CD14-positive monocyte (primary cell): ENCODE data around the gene RGL1. TPM values are rescaled to one million over a fixed set of nuclear protein-coding genes. Genes with fewer than 3 reads are reported as not detected.

Source experiments
- DNase-seq, 3 donors: peaks; one replicate each; pipeline ENCODE4 v3.0.0-alpha.2; 2011 to 2022
- H2AFZ ChIP-seq: 2 replicates; pipeline ENCODE4 v1.6.0; 2012; ENCODE audit warnings: mild to moderate bottlenecking, low read depth, low read length, inconsistent platforms; ENCODE audit not compliant: insufficient read depth, poor library complexity, severe bottlenecking
- H3K27ac ChIP-seq, 2 donors: 1 replicate in 1 of 2; 2 replicates in 1 of 2; pipeline ENCODE4 v1.5.1; 2012 to 2013; ENCODE audit warnings: low read length in 2 of 2, control low read depth in 1 of 2, inconsistent platforms in 1 of 2, low read depth in 1 of 2, mild to moderate bottlenecking in 1 of 2
- H3K27me3 ChIP-seq, 2 donors: one replicate each; pipeline versions ENCODE4 v1.6.0 to v1.6.1; 2011 to 2013; ENCODE audit warnings: low read length in 2 of 2; ENCODE audit not compliant: control insufficient read depth in 2 of 2, insufficient read depth in 2 of 2
- H3K36me3 ChIP-seq, 2 donors: replicated peaks in 1 of 2; 1 replicate in 1 of 2; 2 replicates in 1 of 2; pipeline versions ENCODE4 v1.5.1 to v1.6.1; 2012 to 2013; ENCODE audit warnings: low read length in 2 of 2, control low read depth in 1 of 2, inconsistent platforms in 1 of 2, mild to moderate bottlenecking in 1 of 2; ENCODE audit not compliant: insufficient read depth in 2 of 2, control insufficient read depth in 1 of 2
- H3K4me1 ChIP-seq, 2 donors: 1 replicate in 1 of 2; 2 replicates in 1 of 2; pipeline versions ENCODE4 v1.5.1 to v1.6.1; 2012 to 2013; ENCODE audit warnings: low read length in 2 of 2, control low read depth in 1 of 2, inconsistent platforms in 1 of 2, mild to moderate bottlenecking in 1 of 2, moderate library complexity in 1 of 2; ENCODE audit not compliant: insufficient read depth in 2 of 2, control insufficient read depth in 1 of 2
- H3K4me2 ChIP-seq: replicated peaks from 2 replicates; pipeline ENCODE3; 2012; ENCODE audit warnings: low read length, moderate library complexity, mild to moderate bottlenecking; ENCODE audit not compliant: poor library complexity, severe bottlenecking; ENCODE audit errors: extremely low read depth
- H3K4me3 ChIP-seq, 3 experiments: fragments of 200-600 bp in 1 of 3; sonication (generic) in 1 of 3; replicated peaks in 1 of 3; 1 replicate in 2 of 3; 2 replicates in 1 of 3; pipeline ENCODE4 v1.5.1; 2011 to 2013; ENCODE audit warnings: low read length in 3 of 3, mild to moderate bottlenecking in 3 of 3, control low read depth in 2 of 3, low read depth in 2 of 3, inconsistent platforms in 1 of 3, moderate library complexity in 1 of 3
- H3K79me2 ChIP-seq: 2 replicates; pipeline ENCODE4 v1.6.0; 2012; ENCODE audit warnings: mild to moderate bottlenecking, control low read depth, inconsistent platforms, low read length, moderate library complexity; ENCODE audit not compliant: insufficient read depth
- H3K9ac ChIP-seq: 2 replicates; pipeline ENCODE4 v1.6.0; 2017; ENCODE audit warnings: low read length, mild to moderate bottlenecking; ENCODE audit not compliant: insufficient read depth, poor library complexity, severe bottlenecking
- H3K9me3 ChIP-seq, 2 donors: replicated peaks in 1 of 2; 1 replicate in 1 of 2; 2 replicates in 1 of 2; pipeline versions ENCODE4 v1.5.1 to v1.6.1; 2012 to 2013; ENCODE audit warnings: low read length in 2 of 2, control low read depth in 1 of 2; ENCODE audit not compliant: control insufficient read depth in 1 of 2, insufficient read depth in 1 of 2
- H4K20me1 ChIP-seq: 2 replicates; pipeline ENCODE4 v1.6.0; 2012; ENCODE audit warnings: mild to moderate bottlenecking, low read length, control low read depth, moderate library complexity; ENCODE audit not compliant: insufficient read depth
- H3K27ac Mint-ChIP-seq, 7 donors: one replicate each; pipeline ENCODE4 v1.8.0; 2020; ENCODE audit warnings: mild to moderate bottlenecking in 7 of 7, mixed read lengths in 7 of 7, moderate library complexity in 6 of 7, inconsistent platforms in 2 of 7
- H3K27me3 Mint-ChIP-seq, 3 donors: one replicate each; pipeline ENCODE4 v1.8.0; 2021 to 2022; ENCODE audit warnings: low read depth in 3 of 3, mild to moderate bottlenecking in 3 of 3, mixed read lengths in 3 of 3, moderate library complexity in 3 of 3, inconsistent platforms in 1 of 3
- H3K36me3 Mint-ChIP-seq, 2 donors: one replicate each; pipeline ENCODE4 v1.8.0; 2020; ENCODE audit warnings: mixed read lengths in 2 of 2, inconsistent platforms in 1 of 2, mild to moderate bottlenecking in 1 of 2
- H3K4me1 Mint-ChIP-seq: one replicate; pipeline ENCODE4 v1.8.0; 2020; ENCODE audit warnings: mild to moderate bottlenecking, mixed read lengths
- H3K4me3 Mint-ChIP-seq, 2 donors: one replicate each; pipeline ENCODE4 v1.8.0; 2020; ENCODE audit warnings: mild to moderate bottlenecking in 2 of 2, mixed read lengths in 2 of 2, moderate library complexity in 1 of 2
- H3K9me3 Mint-ChIP-seq, 7 donors: one replicate each; pipeline ENCODE4 v1.8.0; 2020 to 2022; ENCODE audit warnings: mixed read lengths in 7 of 7, mild to moderate bottlenecking in 6 of 7, moderate library complexity in 6 of 7, inconsistent platforms in 2 of 7
- WGBS: methylation state at CpG from one replicate; pipeline ENCODE4 v1.1.5; 2013; ENCODE audit warnings: missing lambda C conversion rate; ENCODE audit not compliant: insufficient coverage; 5-methylcytosine and 5-hydroxymethylcytosine counted together
- intact Hi-C, 2 donors: fragments of 100-400 bp; cut with micrococcal nuclease; formaldehyde crosslinking; loops; one replicate each; pipeline versions ENCODE4 v1.15.0 to v1.15.1; 2023
- polyA plus RNA-seq, 3 donors: library from polyadenylated mRNA; depleted of rRNA in 1 of 3; unstranded in 2 of 3; stranded (reverse) in 1 of 3; fragments of 300-500 nt in 2 of 3; fragments of >200 nt in 1 of 3; fragmentation: Illumina TruSeq in 2 of 3; gene quantifications; 1 replicate in 2 of 3; 2 replicates in 1 of 3; pipeline ENCODE4 v1.2.3, GENCODE V29; 2012 to 2021
- TF ChIP-seq, protein P1 (sequence below): fragments of 200-600 bp; IDR thresholded peaks from one replicate; pipeline ENCODE4 v1.8.0; 2022; ENCODE audit warnings: antibody characterized with exemption, mild to moderate bottlenecking

RGL1 gene
- polyA plus RNA-seq, 3 donors = 1.2 to 3.3 (median 2.0) TPM

DNA sequence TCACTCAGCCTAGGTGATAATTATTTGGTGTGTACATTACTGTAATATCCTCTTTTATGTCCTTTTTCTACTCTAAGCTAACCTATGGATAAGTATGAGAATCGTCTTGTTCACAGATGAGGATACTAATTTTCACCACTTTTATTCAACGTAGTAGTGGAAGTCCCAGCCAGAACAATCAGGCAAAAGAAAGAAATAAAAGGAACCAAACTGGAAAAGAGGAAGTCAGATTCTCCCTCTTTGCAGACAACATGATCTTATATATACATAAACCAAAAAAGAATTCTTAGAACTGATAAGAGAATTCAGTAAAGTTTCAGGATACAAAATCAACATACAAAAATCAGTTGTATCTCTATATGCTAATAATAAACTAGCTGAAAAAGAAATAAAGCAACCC is 12.6 kb upstream of the RGL1 start:
- Mint-ChIP-seq H3K4me3 (no peak overlapping the region), H3K36me3 (no peaks in the 10 kb centered on the region), H3K9me3 (peaks cover 0 to 3% (median 0%) of the 10 kb centered on the region in 7 donors), H3K27me3 (peaks cover 0 to 14% (median 1%) of the 10 kb centered on the region in 3 donors), H3K4me1 (peaks cover 8% of the 10 kb centered on the region), H3K27ac (no peak overlapping the region)
- no peak overlapping the region for H3K27ac ChIP-seq
- DNase-seq = peak in 2 of 3 donors; percentile 34
- intact Hi-C loops = no loop called here
- H3K79me2 ChIP-seq = no peaks in the 10 kb centered on the region
- no peak overlapping the region for H2AFZ ChIP-seq
- TF ChIP-seq, protein P1, sequence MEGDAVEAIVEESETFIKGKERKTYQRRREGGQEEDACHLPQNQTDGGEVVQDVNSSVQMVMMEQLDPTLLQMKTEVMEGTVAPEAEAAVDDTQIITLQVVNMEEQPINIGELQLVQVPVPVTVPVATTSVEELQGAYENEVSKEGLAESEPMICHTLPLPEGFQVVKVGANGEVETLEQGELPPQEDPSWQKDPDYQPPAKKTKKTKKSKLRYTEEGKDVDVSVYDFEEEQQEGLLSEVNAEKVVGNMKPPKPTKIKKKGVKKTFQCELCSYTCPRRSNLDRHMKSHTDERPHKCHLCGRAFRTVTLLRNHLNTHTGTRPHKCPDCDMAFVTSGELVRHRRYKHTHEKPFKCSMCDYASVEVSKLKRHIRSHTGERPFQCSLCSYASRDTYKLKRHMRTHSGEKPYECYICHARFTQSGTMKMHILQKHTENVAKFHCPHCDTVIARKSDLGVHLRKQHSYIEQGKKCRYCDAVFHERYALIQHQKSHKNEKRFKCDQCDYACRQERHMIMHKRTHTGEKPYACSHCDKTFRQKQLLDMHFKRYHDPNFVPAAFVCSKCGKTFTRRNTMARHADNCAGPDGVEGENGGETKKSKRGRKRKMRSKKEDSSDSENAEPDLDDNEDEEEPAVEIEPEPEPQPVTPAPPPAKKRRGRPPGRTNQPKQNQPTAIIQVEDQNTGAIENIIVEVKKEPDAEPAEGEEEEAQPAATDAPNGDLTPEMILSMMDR = no peak
- WGBS = no CpG with 5 or more reads among the region's 2 CpGs
- H3K4me3 ChIP-seq = no peak overlapping the region
- H4K20me1 ChIP-seq = no peaks in the 10 kb centered on the region
- H3K36me3 ChIP-seq = no peaks in the 10 kb centered on the region
- no peaks in the 10 kb centered on the region for H3K4me1 ChIP-seq
- H3K4me2 ChIP-seq = no peak overlapping the region
- no peaks in the 10 kb centered on the region for H3K9me3 ChIP-seq
- H3K9ac ChIP-seq = no peak overlapping the region
- peaks cover 0 to 3% of the 10 kb centered on the region in 2 donors for H3K27me3 ChIP-seq

DNA sequence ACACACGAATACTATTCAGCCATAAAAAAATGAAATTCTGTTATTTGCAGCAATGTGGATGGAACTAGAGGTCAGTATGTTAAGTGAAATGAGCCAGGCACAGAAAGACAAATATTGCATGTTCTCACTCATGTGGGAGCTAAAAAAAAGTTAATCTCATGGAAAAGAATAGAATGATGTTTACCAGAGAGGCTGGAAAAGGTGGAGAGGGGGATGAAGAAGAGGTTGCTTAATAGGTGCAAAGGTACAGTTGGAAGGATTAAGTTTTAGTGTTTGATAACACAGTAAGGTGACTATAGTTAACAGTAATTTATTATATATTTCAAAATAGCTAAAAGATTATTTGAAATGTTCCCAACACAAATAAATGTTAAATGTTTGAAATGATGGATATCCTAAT is 10.8 kb upstream of the RGL1 start:
- Mint-ChIP-seq H3K27me3 (peaks cover 0 to 11% (median 1%) of the 10 kb centered on the region in 3 donors), H3K4me3 (no peak overlapping the region), H3K4me1 (peaks cover 5% of the 10 kb centered on the region), H3K9me3 (peaks cover 0 to 3% (median 0%) of the 10 kb centered on the region in 7 donors), H3K36me3 (no peaks in the 10 kb centered on the region), H3K27ac (no peak overlapping the region)
- no peak overlapping the region for H3K4me3 ChIP-seq
- TF ChIP-seq, protein P1 = no peak
- H3K9ac ChIP-seq = no peak overlapping the region
- H4K20me1 ChIP-seq = no peaks in the 10 kb centered on the region
- DNase-seq = no peak
- no peak overlapping the region for H3K4me2 ChIP-seq
- H3K79me2 ChIP-seq = no peaks in the 10 kb centered on the region
- H3K27ac ChIP-seq = no peak overlapping the region
- no CpG with 5 or more reads among the region's 1 CpG for WGBS
- H3K36me3 ChIP-seq = no peaks in the 10 kb centered on the region
- H3K4me1 ChIP-seq = no peaks in the 10 kb centered on the region
- H2AFZ ChIP-seq = no peak overlapping the region
- intact Hi-C loops = no loop called here
- no peaks in the 10 kb centered on the region for H3K9me3 ChIP-seq
- peaks cover 0 to 3% of the 10 kb centered on the region in 2 donors for H3K27me3 ChIP-seq
